Activated CD8-positive, alpha-beta memory T cell treated with anti-CD3 and anti-CD28 coated beads, Interleukin-2, amount 50 U/mL, for 1 hour (primary cell): ENCODE data around the gene PIK3R2.

Experiments
- DNase-seq: peaks from one replicate; pipeline ENCODE4 v3.0.0-alpha.2; 2020; ENCODE audit errors: extremely low read depth

PIK3R2 gene

GRCh38 chr19:18173054-18173571 is 20.1 kb downstream of the PIK3R2 start:
- no peak for DNase-seq

- no peak for DNase-seq
Observed at GRCh38 chr19:18173572-18174288, 20.8 kb downstream of the PIK3R2 start, which contains the start of gene IFI30. Gene IFI30, plus strand, starts transcription at chr19:18173813. Its CDS starts 29 bp downstream, at chr19:18173842.

DNA sequence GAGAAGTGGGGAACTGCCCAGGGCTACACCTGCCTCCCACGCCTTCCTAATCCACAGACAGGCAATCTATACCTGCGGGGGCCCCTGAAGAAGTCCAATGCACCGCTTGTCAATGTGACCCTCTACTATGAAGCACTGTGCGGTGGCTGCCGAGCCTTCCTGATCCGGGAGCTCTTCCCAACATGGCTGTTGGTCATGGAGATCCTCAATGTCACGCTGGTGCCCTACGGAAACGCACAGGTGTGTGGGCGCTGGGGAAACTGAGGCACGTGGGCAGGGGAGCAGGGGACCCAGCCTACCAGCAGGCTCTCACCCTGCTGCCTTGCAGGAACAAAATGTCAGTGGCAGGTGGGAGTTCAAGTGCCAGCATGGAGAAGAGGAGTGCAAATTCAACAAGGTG is 22.0 kb downstream of the PIK3R2 start:
- no peak for DNase-seq

- DNase-seq, result no peak
Observed at GRCh38 chr19:18176367-18177310, 23.7 kb downstream of the PIK3R2 start.

DNA sequence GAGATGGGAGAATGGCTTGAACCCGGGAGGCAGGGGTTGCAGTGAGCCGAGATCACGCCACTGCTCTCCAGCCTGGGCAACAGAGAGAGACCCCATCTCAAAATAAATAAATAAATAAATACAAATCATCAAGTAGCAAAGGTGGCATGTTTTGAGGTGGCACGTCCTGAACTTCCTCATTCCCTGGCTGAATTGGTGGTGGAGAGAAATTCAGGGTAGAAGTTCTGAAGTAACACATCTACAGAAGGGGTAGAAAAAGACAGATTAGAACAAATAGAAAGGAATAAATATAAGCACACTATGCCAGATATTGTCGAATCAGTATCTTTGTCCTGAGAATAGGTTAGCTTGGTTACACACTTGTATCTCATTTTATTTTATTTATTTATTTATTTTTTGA is 27.0 kb downstream of the PIK3R2 start:
- DNase-seq, result no peak

DNA sequence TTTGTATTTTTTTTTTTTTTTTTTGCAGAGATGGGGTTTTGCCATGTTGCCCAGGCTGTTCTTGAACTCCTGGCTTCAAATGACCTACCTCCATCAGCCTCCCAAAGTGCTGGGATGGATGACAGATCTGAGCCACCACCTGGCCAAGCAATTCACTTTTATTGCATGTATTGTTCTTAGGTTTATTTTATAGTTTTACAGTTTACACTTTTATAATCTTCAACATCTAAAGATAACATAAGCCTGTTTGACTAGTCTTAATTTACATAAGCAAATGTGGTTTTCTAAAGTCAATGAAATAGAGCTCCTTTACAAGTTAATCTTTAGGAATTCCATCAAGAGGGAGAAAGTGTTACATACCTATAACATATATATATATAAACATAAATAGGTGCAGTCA is 30.6 kb downstream of the PIK3R2 start:
- no peak for DNase-seq

- no peak for DNase-seq
Observed at GRCh38 chr19:18185538-18185937, 32.6 kb downstream of the PIK3R2 start.

GRCh38 chr19:18190278-18190677 is 37.3 kb downstream of the PIK3R2 start:
- DNase-seq, result no peak

GRCh38 chr19:18191640-18192062 is 38.7 kb downstream of the PIK3R2 start:
- DNase-seq, result no peak

DNA sequence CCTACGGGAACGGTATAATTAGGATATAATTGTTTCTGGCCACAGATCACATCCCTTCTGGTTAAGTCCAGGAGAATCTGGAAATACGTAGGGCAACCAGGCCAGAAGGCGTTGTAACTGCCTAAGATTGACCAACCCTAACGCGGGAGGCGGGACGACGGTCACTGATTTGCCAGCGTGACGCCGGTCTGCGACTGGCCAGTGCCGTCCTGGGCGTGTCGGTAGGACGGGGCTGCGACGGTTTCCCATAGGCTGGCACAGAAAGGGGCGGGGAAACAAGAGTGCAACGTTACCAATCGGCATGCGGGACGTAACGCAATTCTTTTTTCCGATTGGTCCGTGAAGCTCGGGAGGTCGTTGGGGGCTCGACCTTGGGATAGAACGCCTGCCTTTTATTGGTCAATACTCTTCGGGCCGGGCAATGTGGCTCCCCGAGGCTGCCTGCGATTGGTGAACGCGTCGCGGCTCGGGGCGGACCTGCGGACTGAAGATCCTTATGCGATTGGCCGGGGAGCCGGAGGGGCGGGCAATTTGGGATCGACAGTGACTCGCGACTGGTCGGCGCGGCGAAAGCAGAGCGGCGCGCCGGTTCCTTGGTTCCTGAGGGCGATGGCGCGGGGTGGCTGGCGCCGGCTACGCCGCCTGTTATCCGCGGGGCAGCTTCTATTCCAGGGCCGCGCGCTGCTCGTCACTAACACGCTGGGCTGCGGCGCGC is 39.9 kb downstream of the PIK3R2 start, which contains the start of gene MPV17L2:
Gene MPV17L2, plus strand, starts transcription at position 546 of the 715 bp plus-strand sequence. Its CDS starts 64 bp downstream, at position 610.
- DNase-seq, result peak; percentile 98

DNA sequence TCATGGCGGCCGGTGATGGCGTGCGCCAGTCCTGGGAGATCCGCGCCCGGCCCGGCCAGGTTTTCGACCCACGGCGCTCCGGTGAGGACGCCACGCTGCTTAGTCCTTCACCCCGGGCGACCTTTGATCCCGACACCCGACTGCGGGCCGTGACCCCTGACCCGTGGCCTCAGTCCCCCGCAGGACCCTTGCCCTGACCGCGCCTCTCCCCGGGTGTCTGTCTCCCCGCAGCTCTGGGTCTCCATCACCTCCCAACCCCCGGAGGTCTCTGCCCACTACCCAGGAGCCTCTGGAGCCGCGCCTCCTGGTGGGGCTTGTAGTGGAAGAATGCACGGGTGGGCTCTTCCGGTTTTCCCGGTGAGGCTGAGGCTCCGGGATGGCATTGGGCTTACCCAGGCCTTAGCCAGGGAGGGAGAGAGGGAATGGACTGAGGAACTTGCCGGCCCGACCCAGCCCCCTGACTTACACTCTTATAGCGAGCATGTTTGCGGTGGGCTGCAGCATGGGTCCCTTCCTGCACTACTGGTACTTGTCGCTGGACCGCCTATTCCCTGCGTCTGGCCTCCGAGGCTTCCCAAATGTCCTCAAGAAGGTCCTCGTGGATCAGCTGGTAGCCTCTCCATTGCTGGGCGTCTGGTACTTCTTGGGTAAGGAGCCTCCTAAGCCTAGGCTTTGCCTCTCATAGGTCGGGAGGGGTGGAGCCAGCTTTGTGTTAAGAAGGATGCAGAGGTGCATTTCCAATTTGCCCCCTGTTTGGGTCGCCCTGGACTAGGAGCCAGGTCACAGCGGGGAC is 40.6 kb downstream of the PIK3R2 start:
- DNase-seq, result no peak

GRCh38 chr19:18194181-18194530 is 41.2 kb downstream of the PIK3R2 start:
- no peak for DNase-seq

GRCh38 chr19:18194554-18195238 is 41.7 kb downstream of the PIK3R2 start:
- no peak for DNase-seq

DNA sequence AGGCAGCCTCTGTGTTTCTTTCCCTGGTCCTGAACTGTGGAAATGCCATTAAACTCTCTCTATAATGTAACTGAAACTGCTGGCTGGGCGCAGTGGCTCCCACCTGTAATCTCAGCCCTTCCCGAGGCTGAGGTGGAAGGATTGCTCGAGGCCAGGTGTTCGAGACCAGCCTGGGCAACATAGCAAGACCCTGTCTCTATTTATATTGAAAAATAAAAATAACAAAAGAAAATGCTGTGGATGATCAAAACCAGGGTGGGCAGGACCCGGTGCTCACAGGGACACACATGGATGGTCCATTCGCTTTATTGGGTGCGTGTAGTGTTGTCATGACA is 43.5 kb downstream of the PIK3R2 start:
- no peak for DNase-seq

DNA sequence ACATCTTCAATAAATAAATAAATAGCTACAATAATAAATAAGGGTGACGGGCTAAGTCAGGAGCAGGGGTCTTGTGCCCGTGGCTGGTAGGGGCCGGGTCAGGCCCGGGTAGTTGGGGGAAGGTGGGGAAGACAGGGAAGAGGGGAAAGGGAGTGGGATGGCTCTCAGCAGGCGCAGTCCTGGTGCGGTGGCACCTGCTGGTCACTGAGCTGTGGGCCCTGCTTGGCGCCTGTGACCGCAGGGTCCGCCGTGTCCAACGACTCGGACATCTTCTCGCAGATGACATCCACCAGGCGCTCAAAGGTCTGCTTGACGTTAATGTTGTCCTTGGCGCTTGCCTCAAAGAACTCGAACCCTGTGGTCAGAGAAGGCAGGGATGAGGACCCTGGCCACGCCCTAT is 44.3 kb downstream of the PIK3R2 start:
- no peak for DNase-seq

DNA sequence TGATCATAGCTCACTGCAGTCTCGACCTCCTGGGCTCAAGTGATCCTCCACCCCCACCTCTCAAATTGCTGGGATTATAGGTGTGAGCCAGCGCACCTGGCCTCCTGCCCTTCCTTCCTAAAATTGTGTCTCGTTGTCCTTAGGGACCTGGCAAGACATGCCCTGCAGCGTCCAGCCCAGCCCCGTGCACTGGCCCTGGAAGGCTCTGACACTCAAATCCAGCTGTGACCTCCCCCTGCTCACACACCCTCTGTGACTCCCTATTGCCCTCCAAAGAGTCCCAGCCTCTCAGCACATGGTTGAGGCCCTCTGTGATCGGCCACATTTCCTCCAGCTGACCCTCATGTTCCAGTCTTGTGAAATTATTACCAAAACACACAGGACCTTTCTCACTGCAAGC is 45.0 kb downstream of the PIK3R2 start:
- no peak for DNase-seq

DNA sequence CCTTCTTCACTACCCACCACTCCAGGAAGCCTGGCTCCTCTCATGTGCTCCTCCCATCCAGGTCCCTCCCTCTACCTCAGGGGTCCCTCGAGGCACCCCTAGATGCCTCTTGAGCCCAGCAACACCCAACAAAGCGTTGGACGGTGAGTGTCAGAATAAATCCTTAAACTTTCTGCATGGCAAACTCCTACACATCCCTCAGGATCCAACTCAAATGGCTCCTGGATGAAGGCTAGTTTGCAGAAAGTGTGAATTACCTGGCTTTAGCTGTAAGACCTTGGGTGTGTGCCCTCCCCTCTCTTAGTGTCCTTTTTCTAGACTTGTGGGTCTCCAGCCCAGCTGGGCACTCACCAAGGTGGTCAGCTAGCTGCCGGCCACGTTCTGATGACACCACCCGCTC is 45.4 kb downstream of the PIK3R2 start:
- no peak for DNase-seq

- DNase-seq, result no peak
Observed at GRCh38 chr19:18202397-18202777, 49.4 kb downstream of the PIK3R2 start.

GRCh38 chr19:18202778-18203407 is 49.9 kb downstream of the PIK3R2 start:
- no peak for DNase-seq

GRCh38 chr19:18203408-18203862 is 50.5 kb downstream of the PIK3R2 start:
- DNase-seq, result no peak
